ENCODE measurements around the gene TNNT1. TPM values are rescaled to one million over a fixed set of nuclear protein-coding genes. Genes with fewer than 3 reads are reported as not detected.

Gene TNNT1
- total and polyA plus RNA-seq, 2 donors (not counting 3 experiments of a cell fraction or from before 2014, with no cell fraction given), result 0.22 to 0.51 TPM

DNA sequence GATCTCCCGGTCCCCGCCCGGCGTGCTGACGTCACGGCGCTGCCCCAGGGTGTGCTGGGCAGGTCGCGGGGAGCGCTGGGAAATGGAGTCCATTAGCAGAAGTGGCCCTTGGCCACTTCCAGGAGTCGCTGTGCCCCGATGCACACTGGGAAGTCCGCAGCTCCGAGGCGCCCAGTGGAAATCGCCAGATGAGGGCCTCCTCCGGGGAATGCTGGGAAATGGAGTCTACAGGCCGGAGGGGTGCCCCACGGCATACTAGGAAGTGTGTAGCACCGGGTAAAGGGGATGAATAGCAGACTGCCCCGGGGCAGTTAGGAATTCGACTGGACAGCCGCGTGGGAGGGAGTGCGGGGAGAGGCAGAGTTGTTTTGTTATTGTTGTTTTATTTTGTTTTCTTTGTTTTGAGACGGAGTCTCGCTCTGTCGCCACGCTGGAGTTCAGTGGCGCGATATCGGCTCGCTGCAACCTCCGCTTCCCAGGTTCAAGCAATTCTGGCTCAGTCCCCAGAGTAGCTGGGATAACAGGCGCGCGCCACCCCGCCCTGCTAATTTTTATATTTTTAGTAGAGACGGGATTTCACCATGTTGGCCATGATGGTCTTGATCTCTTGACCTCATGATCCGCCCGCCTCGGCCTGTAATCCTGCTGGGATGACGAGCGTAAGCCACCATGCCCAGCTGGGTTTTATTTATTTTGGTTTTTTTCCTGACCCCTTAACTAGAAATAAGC, 31.2 kb downstream of the TNNT1 start:
- Histone ChIP-seq H3K4me2 (ENCODE audit: insufficient read depth, low read length) (peak overlapping the region; percentile 38), H3K9ac (replicated peaks; ENCODE audit: extremely low read depth, insufficient read depth, low read length) (peak overlapping the region; percentile 19), H3K79me2 (ENCODE audit: control insufficient read depth, insufficient read depth, low read length) (peaks cover 43% of the 10 kb centered on the region), H3K4me3 (replicated peaks in 1 of 3; ENCODE audit: insufficient read depth in 1 of 3, low read depth in 1 of 3, low read length in 3 of 3) (peak overlapping the region; percentile 19 to 92 (median 38)), H3K36me3 (ENCODE audit: control insufficient read depth in 2 of 2, extremely low read depth in 1 of 2, insufficient read depth in 2 of 2, low read length in 2 of 2) (no peaks in the 10 kb centered on the region), H3K4me1 (ENCODE audit: control insufficient read depth, extremely low read depth, insufficient read depth, low read length) (peaks cover 20% of the 10 kb centered on the region), H3K27ac (ENCODE audit: insufficient read depth, low read depth, low read length) (peak overlapping the region; percentile 42), H4K20me1 (replicated peaks; ENCODE audit: control insufficient read depth, extremely low read depth, insufficient read depth, low read length) (no peaks in the 10 kb centered on the region), H2AFZ (ENCODE audit: low read depth, low read length) (peak overlapping the region; percentile 35), H3K27me3 (ENCODE audit: control insufficient read depth in 2 of 2, insufficient read depth in 2 of 2, low read length in 2 of 2) (no peaks in the 10 kb centered on the region), H3K9me3 (replicated peaks; ENCODE audit: control insufficient read depth, insufficient read depth, low read length) (no peaks in the 10 kb centered on the region), H3K9me1 (replicated peaks; ENCODE audit: control insufficient read depth, extremely low read depth, insufficient read depth, low read length) (no peaks in the 10 kb centered on the region)
- ChIA-PET CTCF (interaction anchor here (0.6 to 4.8 kb wide), 8 partner anchors 15 to 386 kb away, joined by 3 to 38 read pairs (median 4); partner anchors contain the start of gene DNAAF3), POLR2A (interaction anchor here (0.6 to 0.7 kb wide), 3 partner anchors 8 to 472 kb away, joined by 3 to 7 read pairs (median 4); no protein-coding TSS in a partner anchor)
- BruUV-seq (replicated peaks), result TSS peak; percentile 89
- FAIRE-seq (peak; percentile 98), DNase-seq (ENCODE audit: low read depth, low spot score) (peak; percentile 98)
- intact Hi-C loops (cut with micrococcal nuclease) (loop anchor here (1.0 to 5.0 kb wide), 4 partner anchors 31 to 656 kb away; partner anchors contain the start of genes FIZ1, LENG9 and RDH13), dilution Hi-C loops (cut with MboI; ENCODE audit: extremely low pct_ligation_motif_present, low sequenced_read_pairs) (no loop called here)
- TF ChIP-seq EZH2 (IDR thresholded peaks at IDR 0.05; ENCODE audit: borderline replicate concordance, low read depth, low read length, severe bottlenecking) (no peak), MAX (IDR thresholded peaks at IDR 0.05; ENCODE audit: insufficient read depth, insufficient read length) (no peak), GATA2 (IDR thresholded peaks at IDR 0.05; ENCODE audit: insufficient read depth, insufficient read length, low read depth, low read length) (no peak), POLR2AphosphoS5 (IDR thresholded peaks at IDR 0.05; ENCODE audit: insufficient read depth, low read depth, low read length) (peak; percentile 76), CTCF (IDR thresholded peaks at IDR 0.05; ENCODE audit: extremely low read depth in 1 of 2, insufficient read depth in 1 of 2, low read depth in 1 of 2, low read length in 2 of 2) (no peak), MYC (IDR thresholded peaks at IDR 0.05; ENCODE audit: low read depth, low read length) (no peak), POLR2A (IDR thresholded peaks at IDR 0.05; ENCODE audit: low read depth, low read length) (peak; percentile 79)
